Measurements from ENCODE around the gene CHRDL1.

CHRDL1 gene

GRCh38 chrX:110646386-110646785 is 149.2 kb downstream of the CHRDL1 start:
- no peak overlapping the region for H3K4me3 ChIP-seq (ENCODE audit: low read depth, low read length)
- DNase-seq (ENCODE audit: low read depth): no peak
- no peak for TF ChIP-seq CTCF (IDR thresholded peaks at IDR 0.05; ENCODE audit: control insufficient read depth, extremely low read depth, insufficient read depth)
